Gastroesophageal sphincter (tissue), 4 donors: ENCODE measurements around the gene ITGB6. TPM values are rescaled to one million over a fixed set of nuclear protein-coding genes. Genes with fewer than 3 reads are reported as not detected.

Experiments
- ATAC-seq: fragments of 150-250 bp; one replicate; pipeline ENCODE4 v1.9.1; 2016; ENCODE audit warnings: mild to moderate bottlenecking, moderate library complexity
- H3K27ac ChIP-seq, 4 donors: fragments of 200-600 bp; sonication (generic) in 3 of 4; 1 replicate in 3 of 4; 2 replicates in 1 of 4; pipeline ENCODE4 v1.5.1; 2016 to 2019
- H3K27me3 ChIP-seq: fragments of 200-600 bp; sonication (generic); one replicate; pipeline ENCODE4 v1.5.1; 2019
- H3K36me3 ChIP-seq, 2 donors: fragments of 200-600 bp; sonication (generic); one replicate each; pipeline ENCODE4 v1.5.1; 2019; ENCODE audit warnings: control low read depth in 1 of 2
- H3K4me1 ChIP-seq, 3 donors: fragments of 200-600 bp; sonication (generic); 1 replicate in 2 of 3; 2 replicates in 1 of 3; pipeline ENCODE4 v1.5.1; 2016 to 2019; ENCODE audit warnings: control low read depth in 2 of 3
- H3K4me3 ChIP-seq, 2 donors: fragments of 200-600 bp; sonication (generic); one replicate each; pipeline ENCODE4 v1.5.1; 2019; ENCODE audit warnings: mild to moderate bottlenecking in 1 of 2, moderate library complexity in 1 of 2
- H3K9me3 ChIP-seq, 3 donors: fragments of 200-600 bp; sonication (generic); one replicate each; pipeline ENCODE4 v1.5.1; 2017 to 2019; ENCODE audit warnings: control low read depth in 2 of 3
- EP300 ChIP-seq: sonication (generic); formaldehyde crosslinking; IDR thresholded peaks from one replicate; pipeline ENCODE4 v1.6.1; 2017; ENCODE audit warnings: antibody characterized with exemption, mild to moderate bottlenecking
- POLR2A ChIP-seq, 2 donors: fragments of 450-650 bp; IDR thresholded peaks; one replicate each; pipeline ENCODE4 v1.6.1; 2017; ENCODE audit warnings: antibody characterized with exemption in 2 of 2, mild to moderate bottlenecking in 2 of 2, moderate library complexity in 1 of 2
- POLR2AphosphoS5 ChIP-seq: sonication (generic); formaldehyde crosslinking; IDR thresholded peaks from one replicate; pipeline ENCODE4 v1.6.1; 2017; ENCODE audit warnings: antibody characterized with exemption
- WGBS, 2 donors: methylation state at CpG; one replicate each; pipeline ENCODE4 v1.1.5; 2018; ENCODE audit warnings: low coverage in 1 of 2; 5-methylcytosine and 5-hydroxymethylcytosine counted together
- total RNA-seq, 4 donors: library from RNA; depleted of rRNA; stranded (reverse); fragments of >200 nt; gene quantifications; one replicate each; pipeline ENCODE4 v1.1.0, GENCODE V29; 2016
- TF ChIP-seq, protein P1 (sequence below), 4 experiments: fragments of 200-600 bp in 2 of 4; fragments of 450-650 bp in 2 of 4; sonication (generic) in 1 of 4; IDR thresholded peaks; one replicate each; pipeline ENCODE4 v1.5.1; 2017 to 2019; ENCODE audit warnings: antibody characterized with exemption in 4 of 4, mild to moderate bottlenecking in 2 of 4, moderate library complexity in 2 of 4

The ITGB6 gene
- total RNA-seq, 4 donors from 2014 or later: 2.2 TPM; not detected in 3

DNA sequence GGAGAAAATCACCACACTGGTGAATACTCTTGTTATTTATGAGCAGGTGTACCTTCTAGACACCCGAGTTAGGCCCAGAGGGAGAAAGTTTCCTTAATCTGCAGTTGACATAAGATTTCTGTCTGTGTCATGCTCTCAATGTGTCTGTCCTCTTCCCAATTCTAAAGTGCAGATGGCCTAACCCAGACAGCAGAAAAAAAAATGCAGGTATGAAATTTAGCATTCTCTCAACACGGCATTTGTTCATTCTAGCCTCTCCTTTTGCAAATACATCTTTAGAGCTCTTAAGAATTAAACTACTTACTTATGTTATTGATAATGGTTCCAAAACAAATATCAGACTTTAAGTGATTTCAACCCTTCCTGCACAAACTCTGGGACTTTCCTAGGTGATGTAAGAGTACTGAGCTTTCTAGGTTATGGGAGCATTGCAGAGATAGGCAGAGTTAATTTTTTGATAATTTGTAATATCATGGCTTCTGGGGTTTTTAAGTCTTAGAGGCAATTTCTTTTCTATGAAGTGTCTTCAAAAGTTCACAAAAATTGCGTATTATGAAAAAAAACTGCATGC lies 32.9 kb upstream of the ITGB6 start:
- Histone ChIP-seq H3K9me3 (no peaks in the 10 kb centered on the region), H3K27me3 (no peaks in the 10 kb centered on the region), H3K4me3 (no peak overlapping the region), H3K27ac (no peak overlapping the region), H3K4me1 (no peaks in the 10 kb centered on the region), H3K36me3 (no peaks in the 10 kb centered on the region)
- TF ChIP-seq EP300 (no peak), POLR2A (IDR thresholded peaks at IDR 0.05) (no peak), POLR2AphosphoS5 (no peak)
- TF ChIP-seq, protein P1, sequence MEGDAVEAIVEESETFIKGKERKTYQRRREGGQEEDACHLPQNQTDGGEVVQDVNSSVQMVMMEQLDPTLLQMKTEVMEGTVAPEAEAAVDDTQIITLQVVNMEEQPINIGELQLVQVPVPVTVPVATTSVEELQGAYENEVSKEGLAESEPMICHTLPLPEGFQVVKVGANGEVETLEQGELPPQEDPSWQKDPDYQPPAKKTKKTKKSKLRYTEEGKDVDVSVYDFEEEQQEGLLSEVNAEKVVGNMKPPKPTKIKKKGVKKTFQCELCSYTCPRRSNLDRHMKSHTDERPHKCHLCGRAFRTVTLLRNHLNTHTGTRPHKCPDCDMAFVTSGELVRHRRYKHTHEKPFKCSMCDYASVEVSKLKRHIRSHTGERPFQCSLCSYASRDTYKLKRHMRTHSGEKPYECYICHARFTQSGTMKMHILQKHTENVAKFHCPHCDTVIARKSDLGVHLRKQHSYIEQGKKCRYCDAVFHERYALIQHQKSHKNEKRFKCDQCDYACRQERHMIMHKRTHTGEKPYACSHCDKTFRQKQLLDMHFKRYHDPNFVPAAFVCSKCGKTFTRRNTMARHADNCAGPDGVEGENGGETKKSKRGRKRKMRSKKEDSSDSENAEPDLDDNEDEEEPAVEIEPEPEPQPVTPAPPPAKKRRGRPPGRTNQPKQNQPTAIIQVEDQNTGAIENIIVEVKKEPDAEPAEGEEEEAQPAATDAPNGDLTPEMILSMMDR (IDR thresholded peaks at IDR 0.05): no peak
- no peak for ATAC-seq
- 75 to 92% methylated on average over 3 of the region's 3 CpGs for WGBS, 2 donors

DNA sequence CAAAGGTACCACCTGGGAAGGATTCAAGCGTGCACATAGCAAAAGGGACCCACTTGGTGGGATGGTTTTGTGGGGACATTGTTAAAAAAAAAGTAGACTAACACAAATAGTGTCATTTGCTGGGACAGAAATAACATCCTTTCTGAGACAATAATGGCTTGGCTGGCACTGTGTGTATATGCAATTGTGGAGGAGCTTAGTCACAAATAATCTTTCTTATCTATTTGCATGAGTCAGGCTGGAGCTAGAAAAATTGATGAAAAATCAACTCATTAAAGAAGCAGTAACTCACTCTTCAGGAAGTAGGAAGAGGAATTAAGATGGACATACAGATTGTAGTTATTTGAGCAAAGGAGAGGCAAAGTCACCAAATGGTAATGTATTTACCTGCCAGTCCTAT lies 29.5 kb upstream of the ITGB6 start:
- Histone ChIP-seq H3K27ac (no peak overlapping the region), H3K4me3 (no peak overlapping the region), H3K27me3 (no peaks in the 10 kb centered on the region), H3K4me1 (peaks cover 0 to 4% (median 0%) of the 10 kb centered on the region in 3 donors), H3K36me3 (no peaks in the 10 kb centered on the region), H3K9me3 (no peaks in the 10 kb centered on the region)
- 80 to 100% methylated on average over 1 of the region's 1 CpG for WGBS, 2 donors
- TF ChIP-seq, protein P1 (IDR thresholded peaks at IDR 0.05): no peak
- no peak for TF ChIP-seq POLR2A (IDR thresholded peaks at IDR 0.05)
- no peak for TF ChIP-seq EP300
- ATAC-seq: no peak

DNA sequence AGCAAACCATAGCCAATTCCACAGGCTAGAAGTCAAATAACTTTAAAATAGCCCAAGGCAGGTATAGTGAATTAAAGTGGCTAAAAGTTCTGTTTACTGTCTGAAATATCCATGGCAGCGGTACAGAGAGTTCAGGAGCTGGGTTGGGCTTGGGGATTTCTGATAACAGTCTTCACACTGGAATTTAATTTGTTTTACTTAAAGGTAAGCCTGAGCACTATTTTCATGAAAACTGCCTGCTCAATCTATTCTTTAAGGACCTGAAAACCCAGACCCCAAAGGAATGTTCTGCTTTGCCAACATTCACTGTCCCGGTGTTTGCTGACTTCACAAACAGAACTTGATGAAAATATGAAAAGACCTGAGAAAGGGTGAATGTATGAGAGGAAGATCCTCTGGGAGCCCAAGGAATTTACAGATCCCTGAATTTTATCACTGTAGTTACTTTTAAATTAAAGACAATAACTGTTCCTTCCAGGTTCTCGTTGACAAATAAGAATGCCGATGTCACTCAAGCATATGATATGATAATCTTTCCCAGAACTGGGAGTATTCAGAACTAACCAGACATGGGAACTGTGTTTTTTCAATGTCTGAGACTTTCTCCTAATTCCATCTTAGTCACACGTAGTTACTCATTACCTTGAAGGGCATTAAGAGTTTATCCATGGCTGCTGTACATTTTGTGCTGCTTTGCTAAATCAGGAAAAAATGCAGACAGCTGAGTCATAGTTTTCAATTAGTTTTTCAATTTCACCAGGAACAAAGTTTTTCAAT lies 28.3 kb upstream of the ITGB6 start:
- Histone ChIP-seq H3K4me1 (peaks cover 0 to 4% (median 0%) of the 10 kb centered on the region in 3 donors), H3K27me3 (no peaks in the 10 kb centered on the region), H3K4me3 (no peak overlapping the region), H3K9me3 (no peaks in the 10 kb centered on the region), H3K27ac (peak overlapping the region in 1 of 4 donors; percentile 13), H3K36me3 (no peaks in the 10 kb centered on the region)
- WGBS, 2 donors: 50 to 55% methylated on average over 3 to 5 of the region's 5 CpGs
- TF ChIP-seq POLR2AphosphoS5 (peak; percentile 73), POLR2A (IDR thresholded peaks at IDR 0.05) (no peak), EP300 (no peak)
- TF ChIP-seq, protein P1 (IDR thresholded peaks at IDR 0.05): no peak
- ATAC-seq: no peak

DNA sequence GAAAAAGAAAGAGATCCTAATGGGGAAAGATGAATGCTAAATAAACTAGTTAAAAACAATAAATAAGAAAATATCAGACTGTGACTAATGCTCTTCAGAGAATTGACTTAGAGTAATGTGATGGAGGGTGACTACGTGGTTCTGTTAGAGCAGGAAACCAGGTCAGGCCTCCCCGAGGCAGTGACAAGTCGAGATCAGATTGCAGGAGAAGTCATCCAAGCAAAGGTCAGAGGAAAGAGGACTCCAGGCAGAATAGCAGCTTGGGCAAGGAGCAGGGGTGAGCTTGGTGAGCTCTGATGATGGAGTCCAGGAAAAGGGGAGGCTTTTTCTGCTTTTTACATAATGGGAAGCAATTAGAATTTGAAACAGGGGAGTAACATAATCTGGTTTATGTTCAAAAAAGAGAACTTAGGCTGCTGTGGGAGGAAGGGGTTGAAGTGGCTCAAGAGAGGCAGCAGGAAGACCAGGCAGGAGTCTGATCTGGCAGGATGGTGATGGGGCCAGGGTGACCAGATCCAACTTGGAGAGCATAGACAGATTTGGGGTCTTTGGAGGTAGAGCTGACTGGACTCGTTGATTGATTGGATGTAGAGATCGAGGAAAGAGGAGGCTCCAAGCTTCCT lies 27.3 kb upstream of the ITGB6 start:
- 56 to 87% methylated on average over 5 of the region's 5 CpGs for WGBS, 2 donors
- Histone ChIP-seq H3K4me1 (peaks cover 0 to 4% (median 0%) of the 10 kb centered on the region in 3 donors), H3K27me3 (no peaks in the 10 kb centered on the region), H3K4me3 (no peak overlapping the region), H3K36me3 (no peaks in the 10 kb centered on the region), H3K27ac (no peak overlapping the region), H3K9me3 (no peaks in the 10 kb centered on the region)
- ATAC-seq: no peak
- TF ChIP-seq, protein P1 (IDR thresholded peaks at IDR 0.05): no peak
- TF ChIP-seq EP300 (no peak), POLR2AphosphoS5 (no peak), POLR2A (IDR thresholded peaks at IDR 0.05) (no peak)
